ENCODE measurements around the gene CFLAR.

GRCh38 chr2:201154615-201155399 lies 38.8 kb downstream of the CFLAR start:
- TF ChIP-seq CTCF (IDR thresholded peaks at IDR 0.05; ENCODE audit: low read length) (no peak), EZH2 (optimal IDR thresholded peaks at IDR 0.05; ENCODE audit: low read depth, low read length) (no peak), EZH2phosphoT487 (IDR thresholded peaks at IDR 0.05; ENCODE audit: low read length) (no peak)
